IMR-90 (cell line): Measurements from ENCODE around the gene GBX2. TPM values are rescaled to one million over a fixed set of nuclear protein-coding genes. Genes with fewer than 3 reads are reported as not detected.

Source experiments
- ATAC-seq: fragments of 200-7000 bp; cut with Tn5 transposase; 2 replicates; pipeline ENCODE4 v1.9.1; 2020; ENCODE audit warnings: low read depth, mild to moderate bottlenecking, moderate library complexity
- BruUV-seq: library from RNA; stranded (reverse); fragments of 400-500 nt; replicated peaks from 2 replicates; lab custom pipeline; 2021; lab: Mats Ljungman, UMichigan
- CTCF ChIA-PET: fragments of 300-600 bp; formaldehyde crosslinking; extraction: SDS; loops from one replicate; lab custom pipeline; 2021; ENCODE audit warnings: antibody characterized with exemption; lab: Yijun Ruan, JAX
- POLR2A ChIA-PET: fragments of 300-600 bp; sonication (Branson Sonifier 250); formaldehyde crosslinking; loops from one replicate; lab custom pipeline; 2022; ENCODE audit warnings: antibody characterized with exemption; ENCODE audit not compliant: unreplicated experiment; lab: Charles Lee
- DNase-seq: peaks from one replicate; pipeline ENCODE4 v3.0.0; 2013
- H2AFZ ChIP-seq: replicated peaks from 2 replicates; pipeline ENCODE3; 2013; ENCODE audit warnings: low read length, mild to moderate bottlenecking; ENCODE audit not compliant: poor library complexity
- H2AK5ac ChIP-seq: 2 replicates; pipeline ENCODE4 v1.6.1; 2013; ENCODE audit warnings: low read depth, low read length, inconsistent platforms
- H2AK9ac ChIP-seq: replicated peaks from 2 replicates; pipeline ENCODE3; 2013; ENCODE audit warnings: mild to moderate bottlenecking, low read depth, low read length, moderate library complexity; ENCODE audit not compliant: poor library complexity
- H2BK120ac ChIP-seq: 2 replicates; pipeline ENCODE4 v1.6.1; 2013; ENCODE audit warnings: low read depth, low read length, inconsistent platforms
- H2BK15ac ChIP-seq: 3 replicates; pipeline ENCODE4 v1.6.1; 2013; ENCODE audit warnings: low read depth, low read length, inconsistent platforms
- H2BK20ac ChIP-seq: 2 replicates; pipeline ENCODE4 v1.6.1; 2013; ENCODE audit warnings: low read depth, mild to moderate bottlenecking, inconsistent platforms, low read length, moderate library complexity
- H2BK5ac ChIP-seq: 2 replicates; pipeline ENCODE4 v1.6.1; 2013; ENCODE audit warnings: mild to moderate bottlenecking, low read depth, low read length, inconsistent platforms; ENCODE audit not compliant: poor library complexity, severe bottlenecking
- H3K14ac ChIP-seq: replicated peaks from 2 replicates; pipeline ENCODE4 v1.6.1; 2013; ENCODE audit warnings: low read depth, low read length, inconsistent platforms
- H3K18ac ChIP-seq: 2 replicates; pipeline ENCODE4 v1.6.1; 2013; ENCODE audit warnings: low read depth, low read length, control low read depth
- H3K23ac ChIP-seq: 2 replicates; pipeline ENCODE4 v1.6.1; 2013; ENCODE audit warnings: low read depth, low read length, inconsistent platforms
- H3K27ac ChIP-seq: 2 replicates; pipeline ENCODE4 v1.5.1; 2013; ENCODE audit warnings: mild to moderate bottlenecking, control low read depth, low read length; ENCODE audit not compliant: insufficient read depth
- H3K27me3 ChIP-seq: 2 replicates; pipeline ENCODE4 v1.6.1; 2013; ENCODE audit warnings: low read length; ENCODE audit not compliant: control insufficient read depth, insufficient read depth
- H3K36me3 ChIP-seq: 2 replicates; pipeline ENCODE4 v1.6.1; 2013; ENCODE audit warnings: low read length, mixed read lengths; ENCODE audit not compliant: control insufficient read depth, insufficient read depth
- H3K4ac ChIP-seq: 2 replicates; pipeline ENCODE4 v1.6.1; 2013; ENCODE audit warnings: low read depth, low read length, inconsistent platforms
- H3K4me1 ChIP-seq: 2 replicates; pipeline ENCODE4 v1.6.1; 2013; ENCODE audit warnings: low read length, mixed read lengths; ENCODE audit not compliant: control insufficient read depth, insufficient read depth
- H3K4me2 ChIP-seq: 2 replicates; pipeline ENCODE4 v1.6.1; 2013; ENCODE audit warnings: low read depth, mild to moderate bottlenecking, control low read depth, low read length, moderate library complexity
- H3K4me3 ChIP-seq: 2 replicates; pipeline ENCODE4 v1.5.1; 2013; ENCODE audit warnings: low read depth, mild to moderate bottlenecking, control low read depth, low read length, moderate library complexity; ENCODE audit not compliant: insufficient read depth
- H3K56ac ChIP-seq: 2 replicates; pipeline ENCODE4 v1.6.1; 2013; ENCODE audit warnings: low read length, inconsistent platforms; ENCODE audit not compliant: insufficient read depth; ENCODE audit errors: extremely low read depth
- H3K79me1 ChIP-seq, 2 experiments: 2 replicates each; pipeline ENCODE4 v1.6.1; 2013; ENCODE audit warnings: low read length in 2 of 2, inconsistent platforms in 1 of 2, low read depth in 1 of 2
- H3K9ac ChIP-seq: 2 replicates; pipeline ENCODE4 v1.6.1; 2013; ENCODE audit warnings: low read depth, low read length, control low read depth
- H3K9me1 ChIP-seq: 2 replicates; pipeline ENCODE4 v1.6.1; 2013; ENCODE audit warnings: low read length, inconsistent platforms; ENCODE audit not compliant: insufficient read depth
- H3K9me3 ChIP-seq: 2 replicates; pipeline ENCODE4 v1.6.1; 2013; ENCODE audit warnings: low read length; ENCODE audit not compliant: control insufficient read depth, insufficient read depth
- H4K20me1 ChIP-seq: 2 replicates; pipeline ENCODE4 v1.6.1; 2013; ENCODE audit warnings: low read length, inconsistent platforms; ENCODE audit not compliant: insufficient read depth
- H4K5ac ChIP-seq: 2 replicates; pipeline ENCODE4 v1.6.1; 2013; ENCODE audit warnings: mild to moderate bottlenecking, low read depth, low read length, control low read depth
- H4K8ac ChIP-seq, 2 experiments: 2 replicates each; pipeline ENCODE4 v1.6.1; 2013; ENCODE audit warnings: low read depth in 2 of 2, low read length in 2 of 2, control low read depth in 1 of 2, inconsistent platforms in 1 of 2
- H4K91ac ChIP-seq: 2 replicates; pipeline ENCODE4 v1.6.1; 2013; ENCODE audit warnings: low read depth, low read length, inconsistent platforms; ENCODE audit not compliant: insufficient read depth
- CEBPB ChIP-seq: IDR thresholded peaks from 2 replicates; pipeline ENCODE4 v1.6.1; 2012; ENCODE audit warnings: low read depth, low read length, improper control_type of control experiment
- CHD1 ChIP-seq: IDR thresholded peaks from 2 replicates; pipeline ENCODE4 v1.6.1; 2012; ENCODE audit warnings: low read depth, low read length, improper control_type of control experiment
- ELK1 ChIP-seq: fragments of 150-350 bp; IDR thresholded peaks from 2 replicates; pipeline ENCODE4 v1.6.1; 2016; ENCODE audit warnings: low read depth, mild to moderate bottlenecking, low read length, moderate library complexity, borderline replicate concordance
- FOS ChIP-seq: fragments of 150-350 bp; IDR thresholded peaks from 2 replicates; pipeline ENCODE4 v1.6.1; 2016; ENCODE audit warnings: low read depth, low read length
- MAFK ChIP-seq: IDR thresholded peaks from 2 replicates; pipeline ENCODE4 v1.6.1; 2012; ENCODE audit warnings: low read depth, low read length, improper control_type of control experiment
- MXI1 ChIP-seq: IDR thresholded peaks from 2 replicates; pipeline ENCODE4 v1.6.1; 2012; ENCODE audit warnings: low read depth, mild to moderate bottlenecking, low read length, moderate library complexity, borderline replicate concordance
- NFE2L2 ChIP-seq: fragments of 150-350 bp; IDR thresholded peaks from 2 replicates; pipeline ENCODE4 v1.6.1; 2016; ENCODE audit warnings: low read depth, mild to moderate bottlenecking, low read length
- POLR2A ChIP-seq: IDR thresholded peaks from 2 replicates; pipeline ENCODE4 v1.6.1; 2012; ENCODE audit warnings: mild to moderate bottlenecking, low read depth, low read length
- SMC3 ChIP-seq: fragments of 150-350 bp; IDR thresholded peaks from 2 replicates; pipeline ENCODE4 v1.6.1; 2016; ENCODE audit warnings: low read depth, mild to moderate bottlenecking, antibody characterized with exemption, low read length, moderate library complexity
- WGBS, 2 experiments: methylation state at CpG; one replicate each; pipeline versions ENCODE4 v1.1.5 to v1.1.7; 2013; ENCODE audit warnings: missing lambda C conversion rate in 2 of 2; ENCODE audit not compliant: insufficient read length in 1 of 2; ENCODE audit errors: extremely low coverage in 2 of 2; 5-methylcytosine and 5-hydroxymethylcytosine counted together
- dilution Hi-C: fragments of 300-500 bp; cut with HindIII; formaldehyde crosslinking; loops from one replicate; pipeline ENCODE4 v1.14.3; 2018; ENCODE audit warnings: low sequenced_read_pairs; ENCODE audit not compliant: unreplicated experiment
- in situ Hi-C: fragments of 300-500 bp; cut with MboI; formaldehyde crosslinking; loops from 3 replicates; pipeline ENCODE4 v1.14.3; 2019; ENCODE audit warnings: low sequenced_read_pairs, inconsistent platforms, mixed read lengths
- intact Hi-C: fragments of 100-400 bp; cut with micrococcal nuclease; formaldehyde crosslinking; loops from 2 replicates; pipeline ENCODE4 v1.10.0; 2022
- polyA plus RNA-seq, 3 experiments: library from polyadenylated mRNA; depleted of rRNA; stranded (reverse); fragments of >200 nt; gene quantifications; 2 replicates each; pipeline ENCODE4 v1.2.3, GENCODE V29; 2012; ENCODE audit warnings: low replicate concordance in 1 of 3
- total RNA-seq: library from RNA; depleted of rRNA; stranded (reverse); fragments of >200 nt; gene quantifications from 2 replicates; pipeline ENCODE4 v1.2.3, GENCODE V29; 2012

Gene GBX2
- total and polyA plus RNA-seq, 2 of the 4 experiments (the other 2 are of a cell fraction) = 0.10 TPM; not detected in 1

GRCh38 chr2:236163471-236164200, 4.5 kb downstream of the GBX2 start:
- Histone ChIP-seq H3K9me3 (peaks cover 8% of the 10 kb centered on the region; the same call in 1 of the 2 replicates), H3K36me3 (no peaks in the 10 kb centered on the region), H3K9ac (no peak overlapping the region), H3K56ac (no peak overlapping the region), H2BK120ac (no peak overlapping the region), H3K4me1 (peaks cover 2% of the 10 kb centered on the region; the same call in 1 of the 2 replicates), H2AK9ac (no peak overlapping the region), H2AFZ (peak overlapping the region; percentile 75), H4K20me1 (no peaks in the 10 kb centered on the region; the same call in 1 of the 2 replicates), H2AK5ac (no peak overlapping the region), H3K79me1 (no peaks in the 10 kb centered on the region), H2BK5ac (no peak overlapping the region), H3K27me3 (peaks cover 98% of the 10 kb centered on the region), H2BK15ac (no peak overlapping the region), H4K5ac (no peak overlapping the region), H4K91ac (no peak overlapping the region), H4K8ac (no peak overlapping the region), H3K23ac (no peak overlapping the region), H3K27ac (no peak overlapping the region), H3K9me1 (no peaks in the 10 kb centered on the region; the same call in 1 of the 2 replicates), H3K18ac (no peak overlapping the region), H3K14ac (no peak overlapping the region), H3K4ac (no peak overlapping the region), H3K4me3 (peak overlapping the region; percentile 18; the same call in 1 of the 2 replicates), H3K4me2 (peak overlapping the region; percentile 55; the same call in 1 of the 2 replicates), H2BK20ac (no peak overlapping the region)
- ChIA-PET POLR2A (no interaction called here), CTCF (no interaction called here)
- in situ Hi-C loops = loop anchor here (25.0 kb wide), 1 partner anchor 551 kb away; no protein-coding TSS in a partner anchor
- ATAC-seq (no peak), DNase-seq (no peak)
- dilution Hi-C loops = no loop called here
- no TSS peak for BruUV-seq
- TF ChIP-seq CHD1 (no peak), NFE2L2 (no peak), FOS (no peak), CEBPB (no peak), ELK1 (no peak), POLR2A (no peak), MAFK (no peak), SMC3 (no peak), MXI1 (no peak)
- intact Hi-C loops = no loop called here
- WGBS, 2 experiments = 8% methylated on average over 18 of the region's 59 CpGs; no CpG with 5 or more reads in 1 of the 2 experiments
